WTC11 (cell line): ENCODE data around the gene PLA2G1B. TPM values are rescaled to one million over a fixed set of nuclear protein-coding genes. Genes with fewer than 3 reads are reported as not detected.
A peak's percentile ranks its signal among the peaks of the same experiment; 100 is the strongest.

Experiments
- ATAC-seq: fragments of 200-7000 bp; cut with Tn5 transposase; 2 replicates; pipeline ENCODE4 v1.10.0; 2021; ENCODE audit warnings: mild to moderate bottlenecking, moderate library complexity
- CTCF ChIA-PET: fragments of 300-600 bp; sonication (Branson Sonifier 250); formaldehyde crosslinking; loops from one replicate; lab custom pipeline; 2021; ENCODE audit warnings: antibody characterized with exemption; lab: Charles Lee
- POLR2A ChIA-PET: fragments of 350-600 bp; sonication (Branson Sonifier 250); formaldehyde crosslinking; loops from one replicate; lab custom pipeline; 2021; ENCODE audit warnings: antibody characterized with exemption; lab: Charles Lee
- DNase-seq: peaks from one replicate; pipeline ENCODE4 v3.0.0; 2021; ENCODE audit warnings: low spot score
- H3K27ac Mint-ChIP-seq: 2 replicates; pipeline ENCODE4 v1.8.0; 2021; ENCODE audit warnings: mixed read lengths
- H3K27me3 Mint-ChIP-seq: 2 replicates; pipeline ENCODE4 v1.8.0; 2021; ENCODE audit warnings: low read depth, mild to moderate bottlenecking, moderate library complexity, mixed read lengths
- H3K36me3 Mint-ChIP-seq: 2 replicates; pipeline ENCODE4 v1.8.0; 2021; ENCODE audit warnings: mixed read lengths
- H3K4me1 Mint-ChIP-seq: 2 replicates; pipeline ENCODE4 v1.8.0; 2022; ENCODE audit warnings: mixed read lengths
- H3K4me3 Mint-ChIP-seq: 2 replicates; pipeline ENCODE4 v1.8.0; 2021; ENCODE audit warnings: mild to moderate bottlenecking, moderate library complexity, mixed read lengths
- H3K9me3 Mint-ChIP-seq: 2 replicates; pipeline ENCODE4 v1.8.0; 2021; ENCODE audit warnings: mixed read lengths
- E2F1 ChIP-seq: sonication (generic); formaldehyde crosslinking; IDR thresholded peaks from 2 replicates; pipeline ENCODE4 v1.8.0; 2022; ENCODE audit warnings: mild to moderate bottlenecking, missing genetic modification reagents
- ESRRA ChIP-seq: sonication (generic); formaldehyde crosslinking; IDR thresholded peaks from 2 replicates; pipeline ENCODE4 v1.8.1; 2022; ENCODE audit warnings: mild to moderate bottlenecking, missing genetic modification reagents, borderline replicate concordance
- FOXJ3 ChIP-seq: sonication (generic); formaldehyde crosslinking; IDR thresholded peaks from 2 replicates; pipeline ENCODE4 v1.9.0; 2021; ENCODE audit warnings: missing genetic modification reagents, mild to moderate bottlenecking, borderline replicate concordance
- FOXP4 ChIP-seq: sonication (generic); formaldehyde crosslinking; IDR thresholded peaks from 2 replicates; pipeline ENCODE4 v1.8.0; 2022; ENCODE audit warnings: mild to moderate bottlenecking, missing genetic modification reagents
- JAZF1 ChIP-seq: fragments of 250-450 bp; sonication (Bioruptor Pico); IDR thresholded peaks from 2 replicates; pipeline ENCODE4 v1.9.0; 2021; ENCODE audit warnings: moderate library complexity, mild to moderate bottlenecking, inconsistent platforms
- NFE2L1 ChIP-seq: sonication (generic); formaldehyde crosslinking; IDR thresholded peaks from 2 replicates; pipeline ENCODE4 v1.8.1; 2023; ENCODE audit warnings: missing genetic modification reagents
- NFYB ChIP-seq: sonication (generic); formaldehyde crosslinking; conservative IDR thresholded peaks from 2 replicates; pipeline ENCODE4 v1.8.0; 2022; ENCODE audit warnings: low read depth, missing genetic modification reagents
- NR2C2 ChIP-seq: sonication (generic); formaldehyde crosslinking; IDR thresholded peaks from 2 replicates; pipeline ENCODE4 v1.8.0; 2022; ENCODE audit warnings: mild to moderate bottlenecking, missing genetic modification reagents
- NR3C1 ChIP-seq: sonication (generic); formaldehyde crosslinking; conservative IDR thresholded peaks from 2 replicates; pipeline ENCODE4 v1.8.1; 2023; ENCODE audit warnings: low read depth, mild to moderate bottlenecking, missing genetic modification reagents
- OVOL2 ChIP-seq: fragments of 250-450 bp; sonication (Bioruptor Pico); IDR thresholded peaks from 2 replicates; pipeline ENCODE4 v1.9.0; 2021; ENCODE audit warnings: mild to moderate bottlenecking, borderline replicate concordance
- TEAD1 ChIP-seq: sonication (generic); formaldehyde crosslinking; IDR thresholded peaks from 2 replicates; pipeline ENCODE4 v1.8.0; 2022; ENCODE audit warnings: mild to moderate bottlenecking, missing genetic modification reagents
- USF2 ChIP-seq: sonication (generic); formaldehyde crosslinking; IDR thresholded peaks from 2 replicates; pipeline ENCODE4 v1.8.1; 2023; ENCODE audit warnings: mild to moderate bottlenecking, missing genetic modification reagents, moderate library complexity
- ZNF281 ChIP-seq: sonication (generic); formaldehyde crosslinking; IDR thresholded peaks from 2 replicates; pipeline ENCODE4 v1.8.0; 2023; ENCODE audit warnings: mild to moderate bottlenecking, missing genetic modification reagents
- ZNF423 ChIP-seq: fragments of 250-450 bp; sonication (Bioruptor Pico); IDR thresholded peaks from 2 replicates; pipeline ENCODE4 v2.1.2; 2022; ENCODE audit warnings: mild to moderate bottlenecking, moderate library complexity
- ZSCAN18 ChIP-seq: fragments of 250-450 bp; sonication (Bioruptor Pico); IDR thresholded peaks from 2 replicates; pipeline ENCODE4 v2.1.2; 2022; ENCODE audit warnings: mild to moderate bottlenecking, moderate library complexity
- total RNA-seq: library from RNA; stranded (reverse); gene quantifications from 3 replicates; pipeline ENCODE4 v1.2.3, GENCODE V29; 2021

Gene PLA2G1B
- total RNA-seq, 1 experiment from 2014 or later, result 1.8 TPM

- Mint-ChIP-seq H3K27me3 (peaks cover 31% of the 10 kb centered on the region), H3K4me1 (peaks cover 58% of the 10 kb centered on the region), H3K27ac (peak overlapping the region; percentile 66; the same call in 1 of the 2 replicates), H3K4me3 (peak overlapping the region; percentile 77)
- peak; percentile 17 for ATAC-seq
- POLR2A ChIA-PET, result interaction anchor here (1.3 to 1.4 kb wide), 3 partner anchors 8 to 25 kb away, joined by 5 to 7 read pairs (median 6); no protein-coding TSS in a partner anchor
- TF ChIP-seq FOXP4 (CRISPR knock-in tag) (0 out of 2 replicates have a peak, but pooled peaks have one; percentile 2), ZNF423 (CRISPR knock-in tag) (no peak)
- TF ChIP-seq, all 79 proteins: peak for 1
- Mint-ChIP-seq H3K36me3 (peaks cover 10% of the 10 kb centered on the region), H3K9me3 (no peaks in the 10 kb centered on the region)
- DNase-seq, result no peak
- CTCF ChIA-PET, result interaction anchor here (0.7 to 3.6 kb wide), 7 partner anchors 8 to 60 kb away, joined by 3 to 31 read pairs (median 4); no protein-coding TSS in a partner anchor
Measured at GRCh38 chr12:120369603-120370342, 42.2 kb upstream of the PLA2G1B start.

- Mint-ChIP-seq H3K27me3 (peaks cover 31% of the 10 kb centered on the region), H3K36me3 (peaks cover 12% of the 10 kb centered on the region), H3K27ac (peak within 1 kb of the TSS; percentile 66; the same call in 1 of the 2 replicates), H3K4me3 (peak within 1 kb of the TSS; percentile 83), H3K4me1 (peaks cover 55% of the 10 kb centered on the region), H3K9me3 (no peaks in the 10 kb centered on the region)
- TF ChIP-seq JAZF1 (CRISPR knock-in tag) (no peak), OVOL2 (no peak), USF2 (CRISPR knock-in tag) (no peak), FOXJ3 (CRISPR knock-in tag) (no peak), E2F1 (CRISPR knock-in tag) (no peak), FOXP4 (CRISPR knock-in tag) (peak; percentile 8; the same call in 1 of the 2 replicates), NFYB (CRISPR knock-in tag) (no peak)
- DNase-seq (peak; percentile 38), ATAC-seq (peak; percentile 25)
- ChIA-PET POLR2A (no interaction called here), CTCF (interaction anchor here (0.7 to 3.6 kb wide), 5 partner anchors 10 to 61 kb away, joined by 3 to 31 read pairs (median 17); no protein-coding TSS in a partner anchor)
Measured at GRCh38 chr12:120368789-120369602, 41.4 kb upstream of the PLA2G1B start, which contains the start of gene MSI1. Gene MSI1 (minus strand): TSS chr12:120369164. CDS start chr12:120369091, 73 bp downstream.

- ChIA-PET CTCF (interaction anchor here (0.7 to 3.4 kb wide), 29 partner anchors 8 to 604 kb away, joined by 3 to 74 read pairs (median 7); partner anchors contain the start of genes COX6A1, DYNLL1, GATC and POP5), POLR2A (interaction anchor here (1.2 to 2.1 kb wide), 4 partner anchors 21 to 91 kb away, joined by 3 to 14 read pairs (median 6); no protein-coding TSS in a partner anchor)
- Mint-ChIP-seq H3K36me3 (peaks cover 12% of the 10 kb centered on the region), H3K4me3 (peak overlapping the region; percentile 83), H3K27ac (no peak overlapping the region), H3K9me3 (no peaks in the 10 kb centered on the region), H3K27me3 (peaks cover 31% of the 10 kb centered on the region), H3K4me1 (peaks cover 62% of the 10 kb centered on the region)
- peak; percentile 36 for DNase-seq
- ATAC-seq, result no peak
- no peak for TF ChIP-seq NR3C1 (CRISPR knock-in tag)
- 0 out of 2 replicates have a peak, but pooled peaks have one; percentile 3 for TF ChIP-seq NFE2L1 (CRISPR knock-in tag)
- no peak for TF ChIP-seq ZNF281 (CRISPR knock-in tag)
- TF ChIP-seq NR2C2, result no peak
- no peak for TF ChIP-seq NFYB (CRISPR knock-in tag)
- no peak for TF ChIP-seq ESRRA
- no peak for TF ChIP-seq ZSCAN18
- no peak for TF ChIP-seq TEAD1 (CRISPR knock-in tag)
Measured at GRCh38 chr12:120367924-120368788, 40.6 kb upstream of the PLA2G1B start.
